ENCODE results near the gene GABBR2. TPM values are rescaled to one million over a fixed set of nuclear protein-coding genes. Genes with fewer than 3 reads are reported as not detected.

The GABBR2 gene
- total RNA-seq, 4 donors from 2014 or later: 0.17 to 0.26 TPM; not detected in 2

GRCh38 chr9:98256756-98257155 lies 452.0 kb downstream of the GABBR2 start:
- Histone ChIP-seq H3K27me3 (no peaks in the 10 kb centered on the region), H3K9me3 (no peaks in the 10 kb centered on the region), H3K4me3 (peak overlapping the region; percentile 80 to 94 (median 90)), H3K4me1 (peaks cover 24 to 40% (median 30%) of the 10 kb centered on the region in 4 donors), H3K27ac (replicated peaks in 1 of 4) (peak overlapping the region; percentile 92 to 96 (median 96)), H3K36me3 (peaks cover 0 to 3% (median 0%) of the 10 kb centered on the region in 4 donors)
- DNase-seq (ENCODE audit: extremely low spot score): no peak
- no peak for TF ChIP-seq POLR2A (IDR thresholded peaks at IDR 0.05; ENCODE audit: low read depth)
- no peak for TF ChIP-seq CTCF (IDR thresholded peaks at IDR 0.05)
- TF ChIP-seq EP300 (IDR thresholded peaks at IDR 0.05): no peak
- TF ChIP-seq POLR2AphosphoS5 (IDR thresholded peaks at IDR 0.05): no peak
- 20% methylated on average over 12 of the region's 12 CpGs for WGBS
- intact Hi-C loops (cut with DNase I): loop anchor here (5.0 kb wide), 1 partner anchor 274 kb away; the partner anchor contains the start of gene ANP32B

GRCh38 chr9:98255578-98256296 lies 453.0 kb downstream of the GABBR2 start, which contains the start of gene TBC1D2:
TSS of gene TBC1D2 (minus strand) at chr9:98255649. CDS start at chr9:98255541, 108 bp downstream.
- intact Hi-C loops (cut with DNase I): loop anchor here (5.0 kb wide), 1 partner anchor 273 kb away; the partner anchor contains the start of gene ANP32B
- WGBS: 0% methylated on average over 41 of the region's 64 CpGs
- H3K4me3 ChIP-seq: peak within 1 kb of the TSS; percentile 80 to 94 (median 90)
- no peaks in the 10 kb centered on the region for H3K9me3 ChIP-seq
- H3K36me3 ChIP-seq: peaks cover 0 to 5% (median 0%) of the 10 kb centered on the region in 4 donors
- TF ChIP-seq POLR2A (IDR thresholded peaks at IDR 0.05; ENCODE audit: low read depth) (peak; percentile 23), CTCF (IDR thresholded peaks at IDR 0.05) (peak in 2 of 3 experiments; percentile 21 to 24), POLR2AphosphoS5 (IDR thresholded peaks at IDR 0.05) (peak; percentile 80 to 86), EP300 (IDR thresholded peaks at IDR 0.05) (no peak)
- no peaks in the 10 kb centered on the region for H3K27me3 ChIP-seq
- DNase-seq (ENCODE audit: extremely low spot score): peak; percentile 98
- H3K27ac ChIP-seq (replicated peaks in 1 of 4): peak within 1 kb of the TSS; percentile 92 to 96 (median 96)
- H3K4me1 ChIP-seq: peaks cover 26 to 44% (median 30%) of the 10 kb centered on the region in 4 donors

- peaks cover 26 to 49% (median 33%) of the 10 kb centered on the region in 4 donors for H3K4me1 ChIP-seq
- 0% methylated on average over 9 of the region's 36 CpGs for WGBS
- intact Hi-C loops (cut with DNase I): loop anchor here (5.0 kb wide), 1 partner anchor 273 kb away; the partner anchor contains the start of gene ANP32B
- TF ChIP-seq POLR2A (IDR thresholded peaks at IDR 0.05; ENCODE audit: low read depth) (no peak), POLR2AphosphoS5 (IDR thresholded peaks at IDR 0.05) (no peak), CTCF (IDR thresholded peaks at IDR 0.05) (no peak), EP300 (IDR thresholded peaks at IDR 0.05) (no peak)
- H3K27ac ChIP-seq (replicated peaks in 1 of 4): peak overlapping the region; percentile 92 to 96 (median 96)
- H3K9me3 ChIP-seq: no peaks in the 10 kb centered on the region
- peaks cover 0 to 10% (median 2%) of the 10 kb centered on the region in 4 donors for H3K36me3 ChIP-seq
- DNase-seq (ENCODE audit: extremely low spot score): no peak
- peak overlapping the region; percentile 80 to 94 (median 90) for H3K4me3 ChIP-seq
- H3K27me3 ChIP-seq: no peaks in the 10 kb centered on the region
Measured at GRCh38 chr9:98255061-98255577, 453.6 kb downstream of the GABBR2 start.

- H3K27ac ChIP-seq (replicated peaks in 1 of 4): peak overlapping the region in 2 of 4 donors; percentile 92 to 96
- WGBS: 53% methylated on average over 5 of the region's 5 CpGs
- H3K36me3 ChIP-seq: peaks cover 0 to 12% (median 3%) of the 10 kb centered on the region in 4 donors
- peak overlapping the region; percentile 80 to 94 (median 90) for H3K4me3 ChIP-seq
- no peaks in the 10 kb centered on the region for H3K9me3 ChIP-seq
- peaks cover 26 to 53% (median 35%) of the 10 kb centered on the region in 4 donors for H3K4me1 ChIP-seq
- no peak for DNase-seq (ENCODE audit: extremely low spot score)
- no peaks in the 10 kb centered on the region for H3K27me3 ChIP-seq
- intact Hi-C loops (cut with DNase I): loop anchor here (5.0 kb wide), 1 partner anchor 272 kb away; the partner anchor contains the start of gene ANP32B
- no peak for TF ChIP-seq CTCF (IDR thresholded peaks at IDR 0.05)
- TF ChIP-seq POLR2A (IDR thresholded peaks at IDR 0.05; ENCODE audit: low read depth): no peak
- TF ChIP-seq EP300 (IDR thresholded peaks at IDR 0.05): no peak
- TF ChIP-seq POLR2AphosphoS5 (IDR thresholded peaks at IDR 0.05): no peak
Measured at GRCh38 chr9:98254228-98255060, 454.3 kb downstream of the GABBR2 start.
